Measurements from ENCODE around the gene NAP1L1. TPM values are rescaled to one million over a fixed set of nuclear protein-coding genes. Genes with fewer than 3 reads are reported as not detected.

NAP1L1 gene
- total and polyA plus RNA-seq, 2 experiments from 2014 or later, result 658 to 996 TPM

DNA sequence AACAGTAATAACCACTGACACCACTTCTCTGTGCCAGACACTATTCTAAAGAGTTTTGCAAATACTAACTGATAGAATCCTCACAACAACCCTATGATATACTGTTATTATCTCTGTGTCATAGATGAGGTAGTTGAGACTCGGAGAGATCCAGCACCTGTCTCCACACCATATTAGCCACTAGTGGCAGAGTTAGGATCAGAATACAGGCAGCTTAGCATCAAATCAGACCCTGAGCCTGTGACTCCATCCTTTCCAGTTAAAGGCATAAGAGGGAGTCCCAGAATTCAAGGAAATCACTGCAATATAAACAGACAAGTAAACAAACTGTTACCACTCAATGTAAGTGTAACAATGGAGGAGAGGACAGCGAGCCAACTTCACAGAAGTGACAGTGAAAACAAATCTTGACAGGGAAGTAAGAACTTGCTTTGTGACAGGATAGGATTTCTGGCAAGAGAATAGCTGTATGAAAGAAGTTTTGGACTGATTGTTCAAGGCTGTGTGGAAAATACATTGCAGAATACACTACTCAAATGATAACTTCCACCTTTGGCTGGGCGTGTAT, 11.7 kb upstream of the NAP1L1 start:
- H3F3A ChIP-seq (replicated peaks; ENCODE audit: low read depth), result no peaks in the 10 kb centered on the region
- no peak overlapping the region for H3K4me2 ChIP-seq
- H3K79me2 ChIP-seq (replicated peaks; ENCODE audit: insufficient read depth), result no peaks in the 10 kb centered on the region
- TF ChIP-seq, protein P1, sequence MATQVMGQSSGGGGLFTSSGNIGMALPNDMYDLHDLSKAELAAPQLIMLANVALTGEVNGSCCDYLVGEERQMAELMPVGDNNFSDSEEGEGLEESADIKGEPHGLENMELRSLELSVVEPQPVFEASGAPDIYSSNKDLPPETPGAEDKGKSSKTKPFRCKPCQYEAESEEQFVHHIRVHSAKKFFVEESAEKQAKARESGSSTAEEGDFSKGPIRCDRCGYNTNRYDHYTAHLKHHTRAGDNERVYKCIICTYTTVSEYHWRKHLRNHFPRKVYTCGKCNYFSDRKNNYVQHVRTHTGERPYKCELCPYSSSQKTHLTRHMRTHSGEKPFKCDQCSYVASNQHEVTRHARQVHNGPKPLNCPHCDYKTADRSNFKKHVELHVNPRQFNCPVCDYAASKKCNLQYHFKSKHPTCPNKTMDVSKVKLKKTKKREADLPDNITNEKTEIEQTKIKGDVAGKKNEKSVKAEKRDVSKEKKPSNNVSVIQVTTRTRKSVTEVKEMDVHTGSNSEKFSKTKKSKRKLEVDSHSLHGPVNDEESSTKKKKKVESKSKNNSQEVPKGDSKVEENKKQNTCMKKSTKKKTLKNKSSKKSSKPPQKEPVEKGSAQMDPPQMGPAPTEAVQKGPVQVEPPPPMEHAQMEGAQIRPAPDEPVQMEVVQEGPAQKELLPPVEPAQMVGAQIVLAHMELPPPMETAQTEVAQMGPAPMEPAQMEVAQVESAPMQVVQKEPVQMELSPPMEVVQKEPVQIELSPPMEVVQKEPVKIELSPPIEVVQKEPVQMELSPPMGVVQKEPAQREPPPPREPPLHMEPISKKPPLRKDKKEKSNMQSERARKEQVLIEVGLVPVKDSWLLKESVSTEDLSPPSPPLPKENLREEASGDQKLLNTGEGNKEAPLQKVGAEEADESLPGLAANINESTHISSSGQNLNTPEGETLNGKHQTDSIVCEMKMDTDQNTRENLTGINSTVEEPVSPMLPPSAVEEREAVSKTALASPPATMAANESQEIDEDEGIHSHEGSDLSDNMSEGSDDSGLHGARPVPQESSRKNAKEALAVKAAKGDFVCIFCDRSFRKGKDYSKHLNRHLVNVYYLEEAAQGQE (IDR thresholded peaks at IDR 0.05; ENCODE audit: unreplicated experiment), result no peak
- TF ChIP-seq ZNF114 (CRISPR knock-in tag; IDR thresholded peaks at IDR 0.05) (no peak), EZH2 (IDR thresholded peaks at IDR 0.05; ENCODE audit: low read depth, unreplicated experiment) (no peak), CREB1 (CRISPR knock-in tag; IDR thresholded peaks at IDR 0.05; ENCODE audit: low read depth) (no peak), ZNF331 (CRISPR knock-in tag; IDR thresholded peaks at IDR 0.05; ENCODE audit: low read depth) (no peak), STAT1 (IDR thresholded peaks at IDR 0.05; ENCODE audit: unreplicated experiment) (no peak), EZH2phosphoT487 (IDR thresholded peaks at IDR 0.05; ENCODE audit: unreplicated experiment) (no peak), POLR2AphosphoS5 (IDR thresholded peaks at IDR 0.05; ENCODE audit: low read depth) (no peak)
- TF ChIP-seq, protein P2, sequence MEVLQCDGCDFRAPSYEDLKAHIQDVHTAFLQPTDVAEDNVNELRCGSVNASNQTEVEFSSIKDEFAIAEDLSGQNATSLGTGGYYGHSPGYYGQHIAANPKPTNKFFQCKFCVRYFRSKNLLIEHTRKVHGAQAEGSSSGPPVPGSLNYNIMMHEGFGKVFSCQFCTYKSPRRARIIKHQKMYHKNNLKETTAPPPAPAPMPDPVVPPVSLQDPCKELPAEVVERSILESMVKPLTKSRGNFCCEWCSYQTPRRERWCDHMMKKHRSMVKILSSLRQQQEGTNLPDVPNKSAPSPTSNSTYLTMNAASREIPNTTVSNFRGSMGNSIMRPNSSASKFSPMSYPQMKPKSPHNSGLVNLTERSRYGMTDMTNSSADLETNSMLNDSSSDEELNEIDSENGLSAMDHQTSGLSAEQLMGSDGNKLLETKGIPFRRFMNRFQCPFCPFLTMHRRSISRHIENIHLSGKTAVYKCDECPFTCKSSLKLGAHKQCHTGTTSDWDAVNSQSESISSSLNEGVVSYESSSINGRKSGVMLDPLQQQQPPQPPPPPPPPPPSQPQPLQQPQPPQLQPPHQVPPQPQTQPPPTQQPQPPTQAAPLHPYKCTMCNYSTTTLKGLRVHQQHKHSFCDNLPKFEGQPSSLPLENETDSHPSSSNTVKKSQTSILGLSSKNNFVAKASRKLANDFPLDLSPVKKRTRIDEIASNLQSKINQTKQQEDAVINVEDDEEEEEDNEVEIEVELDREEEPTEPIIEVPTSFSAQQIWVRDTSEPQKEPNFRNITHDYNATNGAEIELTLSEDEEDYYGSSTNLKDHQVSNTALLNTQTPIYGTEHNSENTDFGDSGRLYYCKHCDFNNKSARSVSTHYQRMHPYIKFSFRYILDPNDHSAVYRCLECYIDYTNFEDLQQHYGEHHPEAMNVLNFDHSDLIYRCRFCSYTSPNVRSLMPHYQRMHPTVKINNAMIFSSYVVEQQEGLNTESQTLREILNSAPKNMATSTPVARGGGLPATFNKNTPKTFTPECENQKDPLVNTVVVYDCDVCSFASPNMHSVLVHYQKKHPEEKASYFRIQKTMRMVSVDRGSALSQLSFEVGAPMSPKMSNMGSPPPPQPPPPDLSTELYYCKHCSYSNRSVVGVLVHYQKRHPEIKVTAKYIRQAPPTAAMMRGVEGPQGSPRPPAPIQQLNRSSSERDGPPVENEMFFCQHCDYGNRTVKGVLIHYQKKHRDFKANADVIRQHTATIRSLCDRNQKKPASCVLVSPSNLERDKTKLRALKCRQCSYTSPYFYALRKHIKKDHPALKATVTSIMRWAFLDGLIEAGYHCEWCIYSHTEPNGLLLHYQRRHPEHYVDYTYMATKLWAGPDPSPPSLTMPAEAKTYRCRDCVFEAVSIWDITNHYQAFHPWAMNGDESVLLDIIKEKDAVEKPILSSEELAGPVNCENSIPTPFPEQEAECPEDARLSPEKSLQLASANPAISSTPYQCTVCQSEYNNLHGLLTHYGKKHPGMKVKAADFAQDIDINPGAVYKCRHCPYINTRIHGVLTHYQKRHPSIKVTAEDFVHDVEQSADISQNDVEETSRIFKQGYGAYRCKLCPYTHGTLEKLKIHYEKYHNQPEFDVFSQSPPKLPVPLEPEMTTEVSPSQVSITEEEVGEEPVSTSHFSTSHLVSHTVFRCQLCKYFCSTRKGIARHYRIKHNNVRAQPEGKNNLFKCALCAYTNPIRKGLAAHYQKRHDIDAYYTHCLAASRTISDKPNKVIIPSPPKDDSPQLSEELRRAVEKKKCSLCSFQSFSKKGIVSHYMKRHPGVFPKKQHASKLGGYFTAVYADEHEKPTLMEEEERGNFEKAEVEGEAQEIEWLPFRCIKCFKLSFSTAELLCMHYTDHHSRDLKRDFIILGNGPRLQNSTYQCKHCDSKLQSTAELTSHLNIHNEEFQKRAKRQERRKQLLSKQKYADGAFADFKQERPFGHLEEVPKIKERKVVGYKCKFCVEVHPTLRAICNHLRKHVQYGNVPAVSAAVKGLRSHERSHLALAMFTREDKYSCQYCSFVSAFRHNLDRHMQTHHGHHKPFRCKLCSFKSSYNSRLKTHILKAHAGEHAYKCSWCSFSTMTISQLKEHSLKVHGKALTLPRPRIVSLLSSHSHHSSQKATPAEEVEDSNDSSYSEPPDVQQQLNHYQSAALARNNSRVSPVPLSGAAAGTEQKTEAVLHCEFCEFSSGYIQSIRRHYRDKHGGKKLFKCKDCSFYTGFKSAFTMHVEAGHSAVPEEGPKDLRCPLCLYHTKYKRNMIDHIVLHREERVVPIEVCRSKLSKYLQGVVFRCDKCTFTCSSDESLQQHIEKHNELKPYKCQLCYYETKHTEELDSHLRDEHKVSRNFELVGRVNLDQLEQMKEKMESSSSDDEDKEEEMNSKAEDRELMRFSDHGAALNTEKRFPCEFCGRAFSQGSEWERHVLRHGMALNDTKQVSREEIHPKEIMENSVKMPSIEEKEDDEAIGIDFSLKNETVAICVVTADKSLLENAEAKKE (CRISPR knock-in tag; IDR thresholded peaks at IDR 0.05), result no peak
- H3K36me3 ChIP-seq (ENCODE audit: insufficient read depth), result no peaks in the 10 kb centered on the region
- H3K4me1 ChIP-seq (ENCODE audit: insufficient read depth), result no peaks in the 10 kb centered on the region
- H3K27ac ChIP-seq (ENCODE audit: low read depth), result no peak overlapping the region
- Mint-ChIP-seq H3K9me3 (no peaks in the 10 kb centered on the region), H3K4me3 (no peak overlapping the region), H3K4me1 (peaks cover 9% of the 10 kb centered on the region), H3K27ac (no peak overlapping the region), H3K27me3 (ENCODE audit: insufficient read depth, low read depth, poor library complexity) (peaks cover 2% of the 10 kb centered on the region), H3K36me3 (ENCODE audit: low read depth) (no peaks in the 10 kb centered on the region)
- H3K27me3 ChIP-seq (ENCODE audit: insufficient read depth), result no peaks in the 10 kb centered on the region
- H3K4me3 ChIP-seq, result no peak overlapping the region
- no peaks in the 10 kb centered on the region for H3K9me2 ChIP-seq (ENCODE audit: insufficient read depth)
- DNase-seq (ENCODE audit: low spot score) (no peak), ATAC-seq (no peak)
- no peak overlapping the region for H2AFZ ChIP-seq
- no peaks in the 10 kb centered on the region for H4K20me1 ChIP-seq (replicated peaks; ENCODE audit: insufficient read depth)
